Stimulated activated CD8-positive, alpha-beta memory T cell treated with anti-CD3 and anti-CD28 coated beads, Interleukin-15, amount 100 ng/mL, for 1 hour (primary cell): ENCODE measurements around the gene UVRAG.

ENCODE experiments used
- DNase-seq: peaks from one replicate; pipeline ENCODE4 v3.0.0-alpha.2; 2020; ENCODE audit warnings: low read depth

The UVRAG gene

GRCh38 chr11:76115555-76115954, 300.5 kb downstream of the UVRAG start:
- no peak for DNase-seq

GRCh38 chr11:76119032-76119431, 304.0 kb downstream of the UVRAG start:
- no peak for DNase-seq

- no peak for DNase-seq
Measured at GRCh38 chr11:76119779-76120178, 304.8 kb downstream of the UVRAG start.

GRCh38 chr11:76120513-76121101, 305.6 kb downstream of the UVRAG start:
- no peak for DNase-seq

- no peak for DNase-seq
Measured at GRCh38 chr11:76123248-76123647, 308.2 kb downstream of the UVRAG start.

- DNase-seq, result no peak
Measured at GRCh38 chr11:76124905-76125770, 310.1 kb downstream of the UVRAG start.

GRCh38 chr11:76129729-76130128, 314.7 kb downstream of the UVRAG start:
- no peak for DNase-seq

GRCh38 chr11:76131142-76131541, 316.1 kb downstream of the UVRAG start:
- DNase-seq, result no peak

GRCh38 chr11:76131671-76132631, 316.9 kb downstream of the UVRAG start:
- DNase-seq, result no peak

- no peak for DNase-seq
Measured at GRCh38 chr11:76134239-76134638, 319.2 kb downstream of the UVRAG start.

GRCh38 chr11:76135491-76135890, 320.5 kb downstream of the UVRAG start:
- DNase-seq, result no peak

GRCh38 chr11:76139314-76139713, 324.3 kb downstream of the UVRAG start:
- DNase-seq, result no peak

GRCh38 chr11:76140912-76141574, 326.0 kb downstream of the UVRAG start:
- no peak for DNase-seq

GRCh38 chr11:76141901-76142588, 327.0 kb downstream of the UVRAG start:
- DNase-seq, result no peak

GRCh38 chr11:76143274-76143673, 328.3 kb downstream of the UVRAG start:
- DNase-seq, result no peak

GRCh38 chr11:76147106-76147740, 332.2 kb downstream of the UVRAG start:
- no peak for DNase-seq

GRCh38 chr11:76148231-76148630, 333.2 kb downstream of the UVRAG start:
- no peak for DNase-seq

- DNase-seq, result no peak
Measured at GRCh38 chr11:76148941-76149613, 334.1 kb downstream of the UVRAG start.

- no peak for DNase-seq
Measured at GRCh38 chr11:76149713-76150112, 334.7 kb downstream of the UVRAG start.

GRCh38 chr11:76150141-76150540, 335.1 kb downstream of the UVRAG start:
- DNase-seq, result no peak
